Type B pancreatic cell (in vitro differentiated cells): ENCODE data around the gene RASGRF2. TPM values are rescaled to one million over a fixed set of nuclear protein-coding genes. Genes with fewer than 3 reads are reported as not detected.

Experiments
- DNase-seq: peaks from one replicate; pipeline ENCODE4 v3.0.0; 2021; ENCODE audit warnings: mixed read lengths; ENCODE audit not compliant: unreplicated experiment; ENCODE audit errors: extremely low spot score
- H3K27ac Mint-ChIP-seq: 2 replicates; pipeline ENCODE4 v1.8.0; 2021; ENCODE audit warnings: mild to moderate bottlenecking, mixed read lengths
- H3K27me3 Mint-ChIP-seq: 2 replicates; pipeline ENCODE4 v1.8.0; 2021; ENCODE audit warnings: mixed read lengths
- H3K36me3 Mint-ChIP-seq: 2 replicates; pipeline ENCODE4 v1.8.0; 2021; ENCODE audit warnings: mixed read lengths
- H3K4me1 Mint-ChIP-seq: one replicate; pipeline ENCODE4 v1.8.0; 2021; ENCODE audit warnings: mixed read lengths; ENCODE audit not compliant: unreplicated experiment
- H3K4me3 Mint-ChIP-seq: 2 replicates; pipeline ENCODE4 v1.8.0; 2021; ENCODE audit warnings: mild to moderate bottlenecking, mixed read lengths
- H3K9me3 Mint-ChIP-seq: 2 replicates; pipeline ENCODE4 v1.8.0; 2021; ENCODE audit warnings: mixed read lengths
- CTCF ChIP-seq: fragments of 200-600 bp; sonication (generic); conservative IDR thresholded peaks from 2 replicates; pipeline ENCODE4 v1.5.0; 2021; ENCODE audit warnings: antibody characterized with exemption, mild to moderate bottlenecking
- total RNA-seq: library from RNA; stranded (reverse); gene quantifications from 2 replicates; pipeline ENCODE4 v1.2.1, GENCODE V29; 2021; ENCODE audit warnings: low replicate concordance

Gene RASGRF2
- total RNA-seq, 1 donor from 2014 or later: 2.1 TPM

GRCh38 chr5:81095835-81096234 is 135.7 kb downstream of the RASGRF2 start:
- no peak for DNase-seq
- H3K27me3 Mint-ChIP-seq: no peaks in the 10 kb centered on the region
- H3K4me1 Mint-ChIP-seq: no peaks in the 10 kb centered on the region
- TF ChIP-seq CTCF: no peak
- H3K9me3 Mint-ChIP-seq: no peaks in the 10 kb centered on the region
- no peaks in the 10 kb centered on the region for H3K36me3 Mint-ChIP-seq
- H3K27ac Mint-ChIP-seq: no peak overlapping the region
- no peak overlapping the region for H3K4me3 Mint-ChIP-seq

GRCh38 chr5:81097713-81098112 is 137.6 kb downstream of the RASGRF2 start:
- Mint-ChIP-seq H3K36me3 (no peaks in the 10 kb centered on the region), H3K9me3 (no peaks in the 10 kb centered on the region), H3K27me3 (no peaks in the 10 kb centered on the region), H3K4me3 (no peak overlapping the region), H3K4me1 (no peaks in the 10 kb centered on the region), H3K27ac (no peak overlapping the region)
- no peak for DNase-seq
- TF ChIP-seq CTCF: no peak

GRCh38 chr5:81105261-81105877 is 145.2 kb downstream of the RASGRF2 start:
- Mint-ChIP-seq H3K27me3 (peaks cover 3% of the 10 kb centered on the region), H3K36me3 (no peaks in the 10 kb centered on the region), H3K4me3 (no peak overlapping the region), H3K9me3 (no peaks in the 10 kb centered on the region), H3K27ac (no peak overlapping the region), H3K4me1 (no peaks in the 10 kb centered on the region)
- DNase-seq: no peak
- no peak for TF ChIP-seq CTCF

- DNase-seq: no peak
- Mint-ChIP-seq H3K27ac (no peak overlapping the region), H3K9me3 (no peaks in the 10 kb centered on the region), H3K4me1 (no peaks in the 10 kb centered on the region), H3K4me3 (no peak overlapping the region), H3K36me3 (no peaks in the 10 kb centered on the region), H3K27me3 (peaks cover 5% of the 10 kb centered on the region)
- TF ChIP-seq CTCF: no peak
Measured at GRCh38 chr5:81115261-81115660, 155.1 kb downstream of the RASGRF2 start.

- no peak for DNase-seq
- Mint-ChIP-seq H3K27me3 (peaks cover 5% of the 10 kb centered on the region), H3K27ac (no peak overlapping the region), H3K4me1 (peaks cover 9% of the 10 kb centered on the region), H3K4me3 (no peak overlapping the region), H3K36me3 (no peaks in the 10 kb centered on the region), H3K9me3 (no peaks in the 10 kb centered on the region)
- TF ChIP-seq CTCF: no peak
Measured at GRCh38 chr5:81117566-81117965, 157.4 kb downstream of the RASGRF2 start.

- no peak overlapping the region for H3K4me3 Mint-ChIP-seq
- no peak for TF ChIP-seq CTCF
- H3K27me3 Mint-ChIP-seq: no peaks in the 10 kb centered on the region
- H3K27ac Mint-ChIP-seq: no peak overlapping the region
- no peaks in the 10 kb centered on the region for H3K36me3 Mint-ChIP-seq
- no peaks in the 10 kb centered on the region for H3K9me3 Mint-ChIP-seq
- DNase-seq: no peak
- peaks cover 10% of the 10 kb centered on the region for H3K4me1 Mint-ChIP-seq
Measured at GRCh38 chr5:81121273-81121672, 161.1 kb downstream of the RASGRF2 start.
